Adrenal gland (tissue), 5 donors: Measurements from ENCODE around the gene ADAMTS17.

Source experiments
- POLR2A ChIP-seq, 2 donors: fragments of 450-650 bp; IDR thresholded peaks; one replicate each; pipeline ENCODE4 v1.6.1; 2017; ENCODE audit warnings: antibody characterized with exemption in 2 of 2, mild to moderate bottlenecking in 2 of 2, moderate library complexity in 1 of 2
- TF ChIP-seq, protein P1 (sequence below), 6 experiments: fragments of 450-650 bp in 4 of 6; fragments of 200-600 bp in 2 of 6; sonication (generic) in 1 of 6; IDR thresholded peaks; 1 replicate in 5 of 6; 2 replicates in 1 of 6; pipeline versions ENCODE4 v1.5.1 to v1.8.0; 2016 to 2021; ENCODE audit warnings: antibody characterized with exemption in 6 of 6, mild to moderate bottlenecking in 2 of 6, moderate library complexity in 1 of 6
- donor health status: DM: no; HTN: no; CAD: no.

DNA sequence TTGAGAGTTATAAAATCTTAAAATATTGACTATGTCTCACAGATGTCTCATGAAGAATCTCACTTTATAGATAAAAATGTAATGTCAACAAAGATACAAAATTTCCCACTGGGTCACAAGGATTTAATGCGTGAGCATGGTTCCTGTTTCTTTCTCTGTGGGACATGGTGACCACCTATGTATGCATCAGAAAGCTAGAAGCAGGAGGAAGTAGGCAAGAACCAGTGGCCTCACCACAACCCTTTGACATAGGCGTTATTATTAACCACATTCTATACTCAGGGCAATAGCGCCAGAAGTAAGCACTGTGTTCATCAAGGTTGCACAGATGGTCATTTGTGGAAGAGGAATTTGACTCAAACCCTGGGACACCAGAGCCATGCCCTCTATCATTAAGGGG, 11.7 kb upstream of the ADAMTS17 start:
- TF ChIP-seq, protein P1, sequence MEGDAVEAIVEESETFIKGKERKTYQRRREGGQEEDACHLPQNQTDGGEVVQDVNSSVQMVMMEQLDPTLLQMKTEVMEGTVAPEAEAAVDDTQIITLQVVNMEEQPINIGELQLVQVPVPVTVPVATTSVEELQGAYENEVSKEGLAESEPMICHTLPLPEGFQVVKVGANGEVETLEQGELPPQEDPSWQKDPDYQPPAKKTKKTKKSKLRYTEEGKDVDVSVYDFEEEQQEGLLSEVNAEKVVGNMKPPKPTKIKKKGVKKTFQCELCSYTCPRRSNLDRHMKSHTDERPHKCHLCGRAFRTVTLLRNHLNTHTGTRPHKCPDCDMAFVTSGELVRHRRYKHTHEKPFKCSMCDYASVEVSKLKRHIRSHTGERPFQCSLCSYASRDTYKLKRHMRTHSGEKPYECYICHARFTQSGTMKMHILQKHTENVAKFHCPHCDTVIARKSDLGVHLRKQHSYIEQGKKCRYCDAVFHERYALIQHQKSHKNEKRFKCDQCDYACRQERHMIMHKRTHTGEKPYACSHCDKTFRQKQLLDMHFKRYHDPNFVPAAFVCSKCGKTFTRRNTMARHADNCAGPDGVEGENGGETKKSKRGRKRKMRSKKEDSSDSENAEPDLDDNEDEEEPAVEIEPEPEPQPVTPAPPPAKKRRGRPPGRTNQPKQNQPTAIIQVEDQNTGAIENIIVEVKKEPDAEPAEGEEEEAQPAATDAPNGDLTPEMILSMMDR (IDR thresholded peaks at IDR 0.05), result no peak
- no peak for TF ChIP-seq POLR2A (IDR thresholded peaks at IDR 0.05)
